CD14-positive monocyte (primary cell): ENCODE measurements around the gene SMAD6. TPM values are rescaled to one million over a fixed set of nuclear protein-coding genes. Genes with fewer than 3 reads are reported as not detected.

ENCODE experiments used
- DNase-seq, 3 donors: peaks; one replicate each; pipeline ENCODE4 v3.0.0-alpha.2; 2011 to 2022
- H2AFZ ChIP-seq: 2 replicates; pipeline ENCODE4 v1.6.0; 2012; ENCODE audit warnings: mild to moderate bottlenecking, low read depth, low read length, inconsistent platforms; ENCODE audit not compliant: insufficient read depth, poor library complexity, severe bottlenecking
- H3K27ac ChIP-seq, 2 donors: 1 replicate in 1 of 2; 2 replicates in 1 of 2; pipeline ENCODE4 v1.5.1; 2012 to 2013; ENCODE audit warnings: low read length in 2 of 2, control low read depth in 1 of 2, inconsistent platforms in 1 of 2, low read depth in 1 of 2, mild to moderate bottlenecking in 1 of 2
- H3K27me3 ChIP-seq, 2 donors: one replicate each; pipeline versions ENCODE4 v1.6.0 to v1.6.1; 2011 to 2013; ENCODE audit warnings: low read length in 2 of 2; ENCODE audit not compliant: control insufficient read depth in 2 of 2, insufficient read depth in 2 of 2
- H3K36me3 ChIP-seq, 2 donors: replicated peaks in 1 of 2; 1 replicate in 1 of 2; 2 replicates in 1 of 2; pipeline versions ENCODE4 v1.5.1 to v1.6.1; 2012 to 2013; ENCODE audit warnings: low read length in 2 of 2, control low read depth in 1 of 2, inconsistent platforms in 1 of 2, mild to moderate bottlenecking in 1 of 2; ENCODE audit not compliant: insufficient read depth in 2 of 2, control insufficient read depth in 1 of 2
- H3K4me1 ChIP-seq, 2 donors: 1 replicate in 1 of 2; 2 replicates in 1 of 2; pipeline versions ENCODE4 v1.5.1 to v1.6.1; 2012 to 2013; ENCODE audit warnings: low read length in 2 of 2, control low read depth in 1 of 2, inconsistent platforms in 1 of 2, mild to moderate bottlenecking in 1 of 2, moderate library complexity in 1 of 2; ENCODE audit not compliant: insufficient read depth in 2 of 2, control insufficient read depth in 1 of 2
- H3K4me2 ChIP-seq: replicated peaks from 2 replicates; pipeline ENCODE3; 2012; ENCODE audit warnings: low read length, moderate library complexity, mild to moderate bottlenecking; ENCODE audit not compliant: poor library complexity, severe bottlenecking; ENCODE audit errors: extremely low read depth
- H3K4me3 ChIP-seq, 3 experiments: fragments of 200-600 bp in 1 of 3; sonication (generic) in 1 of 3; replicated peaks in 1 of 3; 1 replicate in 2 of 3; 2 replicates in 1 of 3; pipeline ENCODE4 v1.5.1; 2011 to 2013; ENCODE audit warnings: low read length in 3 of 3, mild to moderate bottlenecking in 3 of 3, control low read depth in 2 of 3, low read depth in 2 of 3, inconsistent platforms in 1 of 3, moderate library complexity in 1 of 3
- H3K79me2 ChIP-seq: 2 replicates; pipeline ENCODE4 v1.6.0; 2012; ENCODE audit warnings: mild to moderate bottlenecking, control low read depth, inconsistent platforms, low read length, moderate library complexity; ENCODE audit not compliant: insufficient read depth
- H3K9ac ChIP-seq: 2 replicates; pipeline ENCODE4 v1.6.0; 2017; ENCODE audit warnings: low read length, mild to moderate bottlenecking; ENCODE audit not compliant: insufficient read depth, poor library complexity, severe bottlenecking
- H3K9me3 ChIP-seq, 2 donors: replicated peaks in 1 of 2; 1 replicate in 1 of 2; 2 replicates in 1 of 2; pipeline versions ENCODE4 v1.5.1 to v1.6.1; 2012 to 2013; ENCODE audit warnings: low read length in 2 of 2, control low read depth in 1 of 2; ENCODE audit not compliant: control insufficient read depth in 1 of 2, insufficient read depth in 1 of 2
- H4K20me1 ChIP-seq: 2 replicates; pipeline ENCODE4 v1.6.0; 2012; ENCODE audit warnings: mild to moderate bottlenecking, low read length, control low read depth, moderate library complexity; ENCODE audit not compliant: insufficient read depth
- H3K27ac Mint-ChIP-seq, 7 donors: one replicate each; pipeline ENCODE4 v1.8.0; 2020; ENCODE audit warnings: mild to moderate bottlenecking in 7 of 7, mixed read lengths in 7 of 7, moderate library complexity in 6 of 7, inconsistent platforms in 2 of 7
- H3K27me3 Mint-ChIP-seq, 3 donors: one replicate each; pipeline ENCODE4 v1.8.0; 2021 to 2022; ENCODE audit warnings: low read depth in 3 of 3, mild to moderate bottlenecking in 3 of 3, mixed read lengths in 3 of 3, moderate library complexity in 3 of 3, inconsistent platforms in 1 of 3
- H3K36me3 Mint-ChIP-seq, 2 donors: one replicate each; pipeline ENCODE4 v1.8.0; 2020; ENCODE audit warnings: mixed read lengths in 2 of 2, inconsistent platforms in 1 of 2, mild to moderate bottlenecking in 1 of 2
- H3K4me1 Mint-ChIP-seq: one replicate; pipeline ENCODE4 v1.8.0; 2020; ENCODE audit warnings: mild to moderate bottlenecking, mixed read lengths
- H3K4me3 Mint-ChIP-seq, 2 donors: one replicate each; pipeline ENCODE4 v1.8.0; 2020; ENCODE audit warnings: mild to moderate bottlenecking in 2 of 2, mixed read lengths in 2 of 2, moderate library complexity in 1 of 2
- H3K9me3 Mint-ChIP-seq, 7 donors: one replicate each; pipeline ENCODE4 v1.8.0; 2020 to 2022; ENCODE audit warnings: mixed read lengths in 7 of 7, mild to moderate bottlenecking in 6 of 7, moderate library complexity in 6 of 7, inconsistent platforms in 2 of 7
- WGBS: methylation state at CpG from one replicate; pipeline ENCODE4 v1.1.5; 2013; ENCODE audit warnings: missing lambda C conversion rate; ENCODE audit not compliant: insufficient coverage; 5-methylcytosine and 5-hydroxymethylcytosine counted together
- intact Hi-C, 2 donors: fragments of 100-400 bp; cut with micrococcal nuclease; formaldehyde crosslinking; loops; one replicate each; pipeline versions ENCODE4 v1.15.0 to v1.15.1; 2023
- polyA plus RNA-seq, 3 donors: library from polyadenylated mRNA; depleted of rRNA in 1 of 3; unstranded in 2 of 3; stranded (reverse) in 1 of 3; fragments of 300-500 nt in 2 of 3; fragments of >200 nt in 1 of 3; fragmentation: Illumina TruSeq in 2 of 3; gene quantifications; 1 replicate in 2 of 3; 2 replicates in 1 of 3; pipeline ENCODE4 v1.2.3, GENCODE V29; 2012 to 2021
- TF ChIP-seq, protein P1 (sequence below): fragments of 200-600 bp; IDR thresholded peaks from one replicate; pipeline ENCODE4 v1.8.0; 2022; ENCODE audit warnings: antibody characterized with exemption, mild to moderate bottlenecking

SMAD6 gene
- polyA plus RNA-seq, 3 donors: 0.31 TPM; not detected in 2

DNA sequence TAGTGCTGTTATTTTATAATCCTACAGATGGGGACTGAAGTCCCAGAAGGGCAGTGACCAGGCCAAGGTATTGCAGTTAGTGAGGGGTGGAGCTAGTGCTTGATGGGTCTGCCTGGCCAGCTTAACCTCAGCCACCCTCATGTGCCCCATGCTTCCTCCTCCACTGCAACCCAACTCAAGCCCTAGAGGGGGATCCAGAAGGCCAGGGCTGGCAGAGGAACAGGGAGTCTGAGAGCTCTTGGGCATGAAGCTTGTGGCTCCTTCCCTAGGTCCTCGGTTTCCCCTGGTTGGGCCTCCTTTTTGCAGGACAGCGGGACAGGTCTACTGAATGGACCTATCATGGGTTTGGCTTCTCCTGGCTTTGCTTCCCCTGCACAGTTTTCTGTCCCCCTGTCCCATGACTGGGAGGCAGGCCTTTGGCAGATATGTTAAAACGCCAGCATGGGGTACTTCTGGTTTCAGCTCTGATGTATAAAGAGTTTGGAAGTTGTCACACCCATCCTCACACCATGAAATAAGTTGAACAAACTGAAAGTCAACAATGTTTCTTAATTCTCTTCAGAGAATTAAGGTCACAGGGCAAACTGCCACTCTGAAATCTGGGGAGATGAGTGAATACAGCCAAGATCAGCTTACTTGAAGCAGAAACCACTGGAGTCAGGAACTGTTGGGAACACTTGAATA lies 103.3 kb downstream of the SMAD6 start:
- TF ChIP-seq, protein P1, sequence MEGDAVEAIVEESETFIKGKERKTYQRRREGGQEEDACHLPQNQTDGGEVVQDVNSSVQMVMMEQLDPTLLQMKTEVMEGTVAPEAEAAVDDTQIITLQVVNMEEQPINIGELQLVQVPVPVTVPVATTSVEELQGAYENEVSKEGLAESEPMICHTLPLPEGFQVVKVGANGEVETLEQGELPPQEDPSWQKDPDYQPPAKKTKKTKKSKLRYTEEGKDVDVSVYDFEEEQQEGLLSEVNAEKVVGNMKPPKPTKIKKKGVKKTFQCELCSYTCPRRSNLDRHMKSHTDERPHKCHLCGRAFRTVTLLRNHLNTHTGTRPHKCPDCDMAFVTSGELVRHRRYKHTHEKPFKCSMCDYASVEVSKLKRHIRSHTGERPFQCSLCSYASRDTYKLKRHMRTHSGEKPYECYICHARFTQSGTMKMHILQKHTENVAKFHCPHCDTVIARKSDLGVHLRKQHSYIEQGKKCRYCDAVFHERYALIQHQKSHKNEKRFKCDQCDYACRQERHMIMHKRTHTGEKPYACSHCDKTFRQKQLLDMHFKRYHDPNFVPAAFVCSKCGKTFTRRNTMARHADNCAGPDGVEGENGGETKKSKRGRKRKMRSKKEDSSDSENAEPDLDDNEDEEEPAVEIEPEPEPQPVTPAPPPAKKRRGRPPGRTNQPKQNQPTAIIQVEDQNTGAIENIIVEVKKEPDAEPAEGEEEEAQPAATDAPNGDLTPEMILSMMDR: no peak
- peak overlapping the region in 1 of 7 donors; percentile 71 for H3K27ac Mint-ChIP-seq
- H3K4me3 ChIP-seq: no peak overlapping the region

DNA sequence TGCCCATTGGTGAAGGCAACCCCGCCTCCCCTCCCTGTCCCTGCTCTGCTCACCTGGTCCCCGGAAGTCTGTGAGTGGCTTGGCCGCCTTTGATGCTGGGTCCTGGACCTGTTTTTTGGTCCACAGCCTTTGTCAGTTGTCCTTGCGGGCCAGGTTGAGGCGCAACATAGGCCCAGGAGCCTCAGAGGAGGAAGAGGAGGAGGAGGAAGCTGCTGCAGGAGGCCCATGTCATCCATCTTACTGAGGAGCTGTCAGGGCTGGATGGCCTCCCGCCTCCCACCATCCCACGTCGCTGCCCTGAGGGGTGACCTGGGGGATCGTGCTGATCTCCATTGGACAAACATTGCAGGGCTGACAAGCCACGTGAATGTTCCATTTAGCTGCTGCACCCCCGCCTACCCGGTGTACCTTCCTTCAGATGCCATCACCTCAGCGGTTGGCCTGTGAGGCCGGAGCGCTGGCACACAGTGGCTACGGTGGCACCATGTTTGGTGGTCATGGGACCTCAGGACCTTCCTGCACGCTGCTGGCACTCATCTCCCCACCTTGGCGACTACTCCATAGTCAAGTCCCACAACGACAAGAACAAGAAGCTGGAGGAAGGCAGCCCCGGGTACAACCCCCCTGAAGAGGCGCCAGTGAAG lies 106.3 kb downstream of the SMAD6 start:
- H3K9me3 ChIP-seq: no peaks in the 10 kb centered on the region
- TF ChIP-seq, protein P1: no peak
- 94% methylated on average over 20 of the region's 21 CpGs for WGBS
- H3K4me2 ChIP-seq: no peak overlapping the region
- H3K27ac ChIP-seq: no peak overlapping the region
- H3K4me3 ChIP-seq: no peak overlapping the region
- H3K27me3 Mint-ChIP-seq: peaks cover 0 to 4% (median 2%) of the 10 kb centered on the region in 3 donors
- intact Hi-C loops: no loop called here
- H3K9ac ChIP-seq: no peak overlapping the region
- H3K4me1 Mint-ChIP-seq: peaks cover 12% of the 10 kb centered on the region
- no peaks in the 10 kb centered on the region for H3K27me3 ChIP-seq
- no peaks in the 10 kb centered on the region for H3K79me2 ChIP-seq
- no peak for DNase-seq
- H3K27ac Mint-ChIP-seq: no peak overlapping the region
- H4K20me1 ChIP-seq: no peaks in the 10 kb centered on the region
- H3K9me3 Mint-ChIP-seq: peaks cover 0 to 9% (median 3%) of the 10 kb centered on the region in 7 donors
- no peaks in the 10 kb centered on the region for H3K36me3 Mint-ChIP-seq
- H3K36me3 ChIP-seq: no peaks in the 10 kb centered on the region
- no peak overlapping the region for H3K4me3 Mint-ChIP-seq
- peaks cover 2 to 3% of the 10 kb centered on the region in 2 donors for H3K4me1 ChIP-seq
- no peak overlapping the region for H2AFZ ChIP-seq

More for the DNA sequence above, 103.3 kb downstream of the SMAD6 start:
- Histone ChIP-seq H2AFZ (no peak overlapping the region), H3K27ac (no peak overlapping the region), H3K9ac (no peak overlapping the region), H3K27me3 (no peaks in the 10 kb centered on the region), H3K79me2 (no peaks in the 10 kb centered on the region), H3K9me3 (no peaks in the 10 kb centered on the region), H3K4me1 (peaks cover 11 to 15% of the 10 kb centered on the region in 2 donors), H3K4me2 (no peak overlapping the region), H4K20me1 (no peaks in the 10 kb centered on the region), H3K36me3 (no peaks in the 10 kb centered on the region)
- 100% methylated on average over 2 of the region's 3 CpGs for WGBS
- intact Hi-C loops: no loop called here
- no peaks in the 10 kb centered on the region for H3K36me3 Mint-ChIP-seq
- DNase-seq: no peak
- H3K4me3 Mint-ChIP-seq: no peak overlapping the region
- peaks cover 24% of the 10 kb centered on the region for H3K4me1 Mint-ChIP-seq
- peaks cover 0 to 1% (median 0%) of the 10 kb centered on the region in 7 donors for H3K9me3 Mint-ChIP-seq
- peaks cover 0 to 5% (median 2%) of the 10 kb centered on the region in 3 donors for H3K27me3 Mint-ChIP-seq
